HS-5 (cell line): Measurements from ENCODE around the gene RALGPS1.

Experiments used
- DNase-seq: peaks from one replicate; pipeline ENCODE4 v3.0.0-alpha.2; 2012; ENCODE audit warnings: low read depth

Gene RALGPS1

DNA sequence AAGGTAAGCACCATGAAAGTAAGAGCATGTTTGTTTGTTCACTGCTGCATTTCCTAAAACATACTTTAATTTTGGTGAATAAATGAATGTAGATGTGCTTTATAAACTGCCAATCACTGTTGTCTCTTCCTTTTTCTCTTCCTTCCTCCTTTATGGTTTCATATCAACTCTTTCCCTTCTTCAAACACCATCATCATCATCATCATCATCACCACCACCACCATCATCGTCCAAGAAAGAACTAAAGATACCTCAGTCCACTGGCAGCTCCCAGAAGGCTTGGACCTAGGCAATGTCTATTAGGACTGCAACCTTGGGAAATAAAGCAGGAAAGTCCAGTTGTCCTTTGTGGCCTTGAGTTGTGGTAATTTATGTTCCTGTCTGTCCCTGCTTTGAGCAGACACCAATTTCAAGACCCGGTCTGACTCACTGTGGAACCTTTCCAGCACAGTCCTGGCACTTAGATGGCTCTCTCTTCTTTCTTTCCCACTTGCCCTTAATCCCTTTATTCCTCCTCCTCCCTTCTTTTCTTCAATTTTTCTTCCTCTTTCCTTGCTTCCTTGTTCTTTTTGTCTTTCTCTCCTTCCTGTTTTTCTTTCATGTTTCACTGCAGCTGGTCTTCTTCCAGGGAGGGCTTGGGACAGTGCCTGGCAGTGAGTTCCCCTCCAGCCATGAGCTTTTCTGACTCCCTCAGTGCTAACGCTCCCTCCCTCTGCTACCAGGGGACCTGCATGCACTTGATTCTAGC lies 108.5 kb downstream of the RALGPS1 start:
- no peak for DNase-seq

DNA sequence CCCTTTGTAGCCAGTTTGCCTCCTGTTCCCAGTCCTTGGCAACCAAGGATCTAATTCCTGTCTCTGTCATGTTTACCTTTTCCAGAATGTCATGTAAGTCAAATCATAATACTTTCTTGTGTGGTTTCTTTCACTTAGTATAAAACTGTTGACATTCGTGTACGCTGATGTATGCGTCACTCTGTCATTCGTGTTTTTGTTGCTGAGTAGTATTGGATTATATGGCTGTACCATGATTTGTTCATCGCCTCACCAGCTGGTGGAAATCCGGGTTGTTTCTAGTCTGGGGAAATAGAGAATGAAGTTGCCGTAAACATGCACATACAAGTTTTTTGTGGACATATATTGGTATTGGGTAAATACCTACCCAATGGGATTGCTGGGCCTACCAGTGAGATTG lies 110.5 kb downstream of the RALGPS1 start:
- no peak for DNase-seq

DNA sequence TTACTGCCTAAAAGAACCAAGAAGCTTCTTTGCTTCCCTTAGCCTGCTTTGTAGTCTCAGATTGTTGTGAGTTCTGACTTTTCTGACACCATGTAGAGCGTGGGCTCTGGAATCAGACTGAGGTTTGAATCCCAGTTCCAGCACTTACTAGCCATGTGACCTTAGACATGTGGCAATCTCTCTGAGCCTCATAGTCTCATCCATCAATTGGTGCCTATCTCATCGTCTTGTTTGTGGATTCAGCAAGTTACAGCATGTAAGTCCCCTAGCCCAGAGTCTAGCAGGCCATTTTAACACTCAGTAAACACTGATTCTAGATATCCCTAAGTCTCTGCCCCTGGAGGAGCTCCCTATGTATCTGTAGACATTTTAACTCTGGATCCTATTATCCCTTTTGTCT lies 113.1 kb downstream of the RALGPS1 start:
- no peak for DNase-seq

DNA sequence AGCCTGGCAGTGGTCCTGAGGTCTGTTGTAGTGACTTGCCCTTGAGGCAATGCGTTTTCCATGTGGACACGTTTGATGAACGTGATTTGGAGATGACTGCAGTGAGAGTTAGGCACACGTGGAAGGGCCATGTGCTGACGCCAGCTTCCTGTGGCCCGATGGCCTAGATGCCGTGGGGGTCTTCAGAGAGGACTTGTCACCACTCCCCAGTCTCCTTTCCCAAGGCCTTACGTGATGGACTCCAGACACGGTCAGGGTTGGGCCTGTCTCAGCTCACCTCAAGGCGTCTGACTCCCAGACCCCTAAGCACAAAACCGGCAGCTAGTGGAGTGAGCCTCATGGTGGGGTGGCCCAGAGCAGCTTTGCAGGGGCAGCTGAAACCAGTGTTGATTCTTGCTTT lies 115.0 kb downstream of the RALGPS1 start:
- no peak for DNase-seq

DNA sequence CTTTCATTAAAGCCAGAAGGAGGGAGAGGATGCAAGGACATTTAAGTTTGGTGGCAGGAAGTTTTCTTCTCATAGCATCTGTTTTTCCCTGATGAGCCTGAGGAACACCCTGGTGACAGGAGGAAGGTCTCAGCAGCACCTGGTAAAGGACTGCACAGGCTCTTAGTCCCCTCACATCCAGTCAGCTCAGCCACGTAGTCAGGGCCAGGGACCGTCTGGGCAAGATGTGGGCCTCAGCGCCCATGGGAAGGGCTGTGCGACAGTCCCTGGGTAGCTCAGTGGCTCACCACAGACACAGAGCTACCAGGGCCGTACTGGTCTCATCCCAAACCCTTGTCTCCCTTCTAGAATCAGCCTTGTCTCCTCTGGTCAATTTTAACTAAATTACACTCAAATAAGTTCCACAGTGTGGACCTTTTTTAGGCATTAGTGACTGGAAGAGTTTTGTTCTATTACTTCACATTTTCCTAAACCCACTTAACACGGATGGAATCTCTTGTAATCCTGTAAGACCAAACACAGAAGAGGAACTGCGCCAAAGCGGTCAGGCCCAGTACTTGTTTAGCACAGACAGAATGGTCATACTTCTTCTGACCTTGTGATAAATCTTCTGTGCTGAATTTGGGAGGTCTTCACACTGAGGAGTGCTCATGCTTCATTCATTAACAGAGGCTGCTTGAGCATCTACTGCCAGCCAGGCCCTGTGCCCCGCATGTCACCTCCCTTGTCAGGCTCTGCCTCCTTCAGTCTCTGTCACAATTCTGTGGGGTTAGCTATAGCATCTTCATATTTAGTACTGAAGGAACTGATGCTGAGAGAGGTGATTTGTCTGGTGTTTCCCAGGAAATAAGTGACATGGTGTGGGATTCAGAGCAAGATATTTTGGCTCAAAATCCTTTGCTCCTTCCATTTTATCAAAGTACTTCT lies 116.5 kb downstream of the RALGPS1 start:
- no peak for DNase-seq

DNA sequence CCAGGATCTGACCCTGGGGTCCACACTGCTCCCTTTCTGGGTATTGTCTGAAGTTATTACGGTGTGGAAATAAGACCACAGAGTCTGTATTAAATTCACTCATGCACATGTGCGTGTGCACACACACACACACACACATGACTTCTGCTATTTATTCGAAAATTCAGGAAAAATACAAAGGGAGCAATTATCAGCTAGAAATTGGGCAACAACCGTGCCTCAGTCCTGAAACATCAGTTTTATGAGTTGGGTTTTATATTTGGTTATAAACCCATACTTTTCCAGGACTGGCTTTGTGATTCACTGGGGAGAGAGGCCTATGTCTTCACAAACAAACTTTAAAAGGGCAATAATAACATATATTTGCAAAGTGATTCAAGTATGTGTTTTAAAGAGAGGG lies 117.7 kb downstream of the RALGPS1 start:
- no peak for DNase-seq

DNA sequence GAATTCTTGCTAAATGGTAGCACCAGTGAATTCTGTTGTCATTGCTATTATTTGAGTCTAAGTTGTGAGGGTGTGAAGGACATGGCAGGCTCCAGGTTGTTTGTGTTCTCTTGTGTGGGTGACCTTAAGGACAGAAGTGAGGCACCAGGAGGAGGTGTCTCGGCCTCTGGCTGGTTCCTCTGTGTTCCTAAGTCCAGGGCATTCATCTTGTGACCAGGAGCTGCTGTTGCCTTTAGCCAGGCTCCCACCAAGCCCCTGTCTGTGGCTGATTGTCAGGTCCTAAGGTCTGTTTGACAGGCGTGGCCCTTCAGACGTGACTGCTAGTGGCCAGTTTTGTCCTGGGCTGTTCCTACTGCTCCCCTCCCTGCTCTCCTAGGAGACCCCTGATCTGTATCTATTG lies 118.5 kb downstream of the RALGPS1 start:
- no peak for DNase-seq

DNA sequence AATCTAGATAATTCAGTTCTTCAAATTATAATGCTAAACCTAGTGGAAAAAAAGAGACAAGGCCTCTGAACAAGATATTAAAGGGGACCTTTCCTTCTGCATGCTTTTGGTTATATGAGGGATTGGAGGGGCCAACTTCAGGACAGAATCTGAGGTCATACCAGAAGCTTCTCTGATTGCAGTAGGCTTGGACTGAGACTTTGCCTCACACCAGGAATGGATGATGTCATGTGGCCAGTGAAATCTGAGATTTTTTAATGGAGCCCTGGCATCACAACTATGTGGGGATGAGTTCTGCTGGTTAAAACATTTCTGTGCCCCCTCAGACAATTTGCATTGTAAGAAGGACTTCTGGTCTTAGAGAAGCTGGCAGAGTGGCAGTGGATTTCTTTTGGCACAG lies 119.2 kb downstream of the RALGPS1 start:
- DNase-seq = no peak

DNA sequence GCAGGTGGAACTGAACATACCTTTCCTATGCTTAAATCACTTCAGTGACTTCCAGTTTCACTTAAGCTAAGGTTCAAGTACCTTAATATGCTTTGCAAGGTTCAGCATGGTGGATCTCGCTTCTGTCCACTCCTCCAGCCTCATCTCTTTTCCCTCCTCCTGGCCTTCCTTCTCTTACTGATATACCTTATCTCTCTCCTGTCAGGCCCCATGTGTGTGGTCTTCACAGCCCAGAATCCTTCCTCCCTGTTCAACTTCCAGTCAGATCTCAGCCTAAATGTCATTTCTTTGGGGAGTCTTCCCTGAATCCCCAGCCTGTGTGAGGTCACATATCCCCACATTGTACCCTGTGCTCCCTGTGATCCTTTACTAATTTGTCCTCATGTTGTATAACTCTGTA lies 120.1 kb downstream of the RALGPS1 start:
- no peak for DNase-seq

DNA sequence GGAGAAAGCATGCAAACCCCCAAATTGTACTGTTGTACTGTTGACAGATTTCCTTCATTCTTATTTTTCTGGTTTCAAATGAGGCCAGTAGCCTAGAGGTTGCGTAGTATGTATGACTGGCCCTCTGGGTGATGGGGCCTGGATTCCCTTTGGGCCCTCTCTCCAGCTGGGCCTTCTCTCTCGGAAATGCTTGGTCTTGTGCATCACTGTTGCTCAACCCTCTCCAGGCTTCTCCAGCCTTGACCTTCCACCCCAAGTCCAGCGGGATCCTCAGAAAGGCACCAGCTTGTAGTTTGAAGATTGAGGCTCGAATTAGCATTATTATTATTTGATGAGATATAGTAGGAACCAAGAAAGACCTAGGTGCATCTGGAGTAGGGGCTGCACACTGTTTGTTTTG lies 120.8 kb downstream of the RALGPS1 start:
- no peak for DNase-seq

DNA sequence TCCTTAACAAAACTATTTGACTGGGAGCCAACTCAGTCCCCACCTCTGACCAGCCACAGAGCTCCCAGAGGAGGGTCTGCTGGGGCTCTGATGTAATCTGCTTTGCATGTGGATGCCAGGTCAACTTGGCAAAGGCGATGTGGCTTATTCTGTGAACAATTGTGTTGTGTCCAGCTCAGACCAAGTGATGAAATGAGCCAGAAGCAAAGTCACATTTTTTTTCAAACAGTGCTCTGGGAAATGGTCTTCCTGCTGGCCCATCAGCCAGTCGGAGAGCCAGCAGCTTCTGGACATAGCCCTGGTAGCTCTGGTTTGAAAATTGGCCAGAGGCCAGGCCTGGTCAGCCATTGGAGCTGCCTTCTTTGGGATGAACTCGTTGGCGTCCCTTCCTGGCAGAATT lies 121.4 kb downstream of the RALGPS1 start:
- DNase-seq = no peak

DNA sequence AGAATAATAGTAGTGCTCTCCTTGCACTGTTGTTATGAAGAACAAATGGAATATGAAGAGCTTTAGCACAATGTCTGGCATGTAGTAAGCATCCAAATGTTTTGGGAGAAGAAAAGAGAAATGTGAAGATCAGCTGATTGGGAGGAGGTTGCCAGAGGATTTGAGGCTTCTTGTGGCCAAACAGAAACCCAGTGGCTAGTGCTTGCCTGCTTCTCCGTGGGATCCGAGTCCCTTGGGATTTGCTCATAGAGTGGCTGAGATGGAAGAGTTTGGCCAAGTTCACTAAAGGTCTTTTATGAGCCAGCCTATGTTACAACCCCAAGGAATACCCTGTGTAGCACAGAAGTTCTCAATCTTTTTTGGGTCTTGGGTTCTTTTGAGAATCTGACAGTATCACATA lies 121.9 kb downstream of the RALGPS1 start:
- no peak for DNase-seq

DNA sequence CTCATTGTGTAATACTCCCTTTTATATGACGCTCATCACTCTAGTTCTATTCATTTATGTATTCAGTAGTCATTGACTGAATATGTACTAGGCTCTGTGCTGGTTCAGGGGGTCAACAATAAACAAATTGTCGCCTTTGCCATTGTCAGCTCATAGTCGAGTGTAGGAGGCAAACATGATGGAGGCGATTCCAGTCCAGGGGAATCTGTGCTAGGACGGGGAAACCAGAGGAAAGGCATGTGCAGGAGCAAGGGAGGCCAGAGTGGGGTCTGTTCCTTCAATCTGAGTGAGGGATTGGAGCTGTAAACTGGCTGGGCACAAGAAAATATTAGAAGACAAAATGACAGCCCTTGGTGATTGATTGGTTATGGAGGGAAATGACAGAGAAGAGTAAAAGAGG lies 123.9 kb downstream of the RALGPS1 start:
- no peak for DNase-seq

DNA sequence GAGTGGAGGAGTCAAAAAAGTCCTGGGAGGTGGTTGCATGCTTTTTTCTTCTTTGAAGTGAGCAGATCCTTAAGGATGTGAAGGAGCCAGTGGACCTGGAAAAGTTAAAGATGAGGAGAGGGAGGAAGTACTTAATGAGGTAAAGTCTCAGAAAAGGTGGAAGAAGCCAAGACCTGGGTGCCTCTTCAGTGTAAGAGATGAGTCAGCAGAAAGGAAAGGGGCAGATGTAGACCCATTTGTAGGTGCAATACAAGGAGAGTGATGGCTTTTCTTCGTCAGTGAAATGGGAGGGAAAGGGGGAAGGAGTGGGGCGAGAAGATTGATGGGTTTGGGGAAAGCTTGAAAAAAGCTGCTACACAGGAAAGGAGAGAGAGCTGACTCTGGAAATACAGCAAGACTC lies 124.9 kb downstream of the RALGPS1 start:
- no peak for DNase-seq

DNA sequence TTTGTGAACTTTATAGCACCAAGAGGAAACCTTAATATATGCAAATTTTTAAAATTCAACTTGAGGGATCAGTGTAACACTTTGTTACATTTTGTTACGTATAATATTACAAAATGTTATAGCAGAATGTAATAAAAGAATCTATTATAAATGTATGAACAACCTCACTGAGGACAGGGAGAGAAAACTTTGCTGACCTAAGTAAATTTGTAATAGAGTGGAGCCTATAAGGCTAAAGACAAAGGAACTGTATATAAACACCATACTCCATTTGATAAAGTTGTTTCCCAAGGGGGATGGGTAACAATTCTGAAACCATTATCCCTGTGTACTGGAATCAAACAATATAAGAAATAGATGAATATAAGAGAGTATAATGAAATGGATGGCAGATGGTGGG lies 130.6 kb downstream of the RALGPS1 start:
- DNase-seq = no peak

DNA sequence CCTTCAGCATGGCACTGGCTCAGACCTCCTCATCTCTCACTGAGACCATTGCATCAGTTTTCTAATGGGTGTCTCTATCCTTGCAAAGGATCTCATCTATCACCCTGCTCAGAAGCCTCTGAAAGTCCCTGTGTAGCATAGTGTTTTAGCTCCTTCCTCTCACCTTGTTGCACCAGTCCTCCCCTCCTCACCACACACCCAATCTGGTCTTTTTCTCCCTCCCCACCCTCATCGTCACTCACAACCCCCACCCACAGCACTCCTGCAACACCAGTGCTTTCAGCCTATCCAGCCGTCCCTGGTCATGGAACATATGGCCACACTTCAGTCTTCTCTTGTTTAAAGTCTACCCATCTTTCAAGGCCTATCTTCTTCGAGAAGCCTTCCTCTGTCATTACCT lies 133.4 kb downstream of the RALGPS1 start:
- no peak for DNase-seq

DNA sequence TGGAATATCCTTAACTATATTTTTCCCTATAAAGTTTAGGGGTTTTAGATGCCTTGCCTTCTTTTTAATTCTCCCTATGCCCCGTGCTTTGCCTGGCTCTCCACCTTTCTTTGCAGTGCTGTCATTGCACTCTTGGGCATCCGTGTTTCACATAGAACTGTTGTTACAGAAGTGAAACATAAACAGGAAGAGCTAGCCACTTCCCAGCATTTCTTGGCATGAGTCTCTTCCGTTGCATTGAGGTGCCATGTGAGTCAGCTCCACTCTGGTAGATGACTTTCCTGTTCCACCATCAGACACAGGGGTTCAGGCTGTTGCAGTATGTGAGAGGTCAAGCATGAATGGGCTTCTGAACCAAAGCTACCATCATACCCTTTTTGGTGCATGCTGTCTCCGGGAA lies 134.5 kb downstream of the RALGPS1 start:
- peak; percentile 85 for DNase-seq

DNA sequence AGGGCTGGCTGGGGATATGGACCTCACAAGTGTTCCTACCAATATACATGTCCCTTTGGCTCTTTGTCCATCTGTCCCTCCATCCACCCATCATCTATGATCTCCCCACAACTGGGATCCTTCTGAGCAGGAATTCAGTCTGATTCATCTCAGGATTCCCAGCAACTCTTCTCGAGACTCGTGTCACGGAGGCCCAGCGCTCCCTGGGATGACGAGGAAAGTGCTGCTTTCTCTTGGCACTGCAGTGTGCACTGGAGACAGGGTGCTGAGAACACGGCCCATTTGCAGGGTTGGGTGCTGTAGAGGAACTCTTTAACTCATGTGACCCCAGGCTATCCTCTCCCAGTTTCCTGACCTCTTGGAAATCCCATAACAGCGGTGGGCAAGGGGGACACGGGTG lies 135.0 kb downstream of the RALGPS1 start:
- DNase-seq = no peak

DNA sequence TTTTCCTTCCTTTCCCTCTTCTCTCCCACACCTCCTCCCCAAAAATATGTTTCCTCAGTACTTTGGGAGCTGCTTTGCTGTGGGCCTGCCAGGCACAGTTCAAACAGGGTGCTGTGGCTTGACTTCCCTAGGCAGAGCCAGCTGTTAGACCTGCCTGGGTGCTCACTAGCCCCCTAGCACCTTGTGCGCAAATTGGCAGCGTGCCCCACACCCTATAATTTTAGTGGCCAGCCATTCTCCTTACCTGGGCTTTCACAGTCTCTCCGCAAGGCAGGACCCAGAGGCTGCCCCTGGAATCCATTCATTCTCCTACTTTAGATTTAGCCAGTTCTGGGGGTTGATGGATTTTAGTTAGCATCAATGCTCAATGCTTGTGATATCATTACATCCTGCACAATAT lies 135.6 kb downstream of the RALGPS1 start:
- no peak for DNase-seq

DNA sequence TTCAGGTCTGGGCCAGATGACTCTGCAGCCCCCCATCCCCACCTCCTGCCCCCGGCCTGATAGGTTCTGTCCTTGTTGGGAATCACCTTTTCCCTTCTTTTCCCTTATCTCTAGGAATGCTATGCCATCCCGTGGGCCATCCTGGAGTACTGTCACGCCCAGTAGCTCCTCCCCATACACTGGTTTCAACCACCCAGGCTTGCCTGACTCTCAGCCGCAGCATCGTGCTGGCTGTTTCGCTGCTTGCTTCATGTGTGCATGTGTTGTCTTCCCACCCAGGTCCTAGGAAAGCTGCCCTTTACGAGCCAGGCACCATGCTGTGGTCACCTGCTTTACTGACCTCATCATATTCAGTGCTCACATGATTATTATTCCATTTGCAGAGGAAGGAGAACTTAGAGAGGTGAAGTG lies 136.0 kb downstream of the RALGPS1 start:
- no peak for DNase-seq

DNA sequence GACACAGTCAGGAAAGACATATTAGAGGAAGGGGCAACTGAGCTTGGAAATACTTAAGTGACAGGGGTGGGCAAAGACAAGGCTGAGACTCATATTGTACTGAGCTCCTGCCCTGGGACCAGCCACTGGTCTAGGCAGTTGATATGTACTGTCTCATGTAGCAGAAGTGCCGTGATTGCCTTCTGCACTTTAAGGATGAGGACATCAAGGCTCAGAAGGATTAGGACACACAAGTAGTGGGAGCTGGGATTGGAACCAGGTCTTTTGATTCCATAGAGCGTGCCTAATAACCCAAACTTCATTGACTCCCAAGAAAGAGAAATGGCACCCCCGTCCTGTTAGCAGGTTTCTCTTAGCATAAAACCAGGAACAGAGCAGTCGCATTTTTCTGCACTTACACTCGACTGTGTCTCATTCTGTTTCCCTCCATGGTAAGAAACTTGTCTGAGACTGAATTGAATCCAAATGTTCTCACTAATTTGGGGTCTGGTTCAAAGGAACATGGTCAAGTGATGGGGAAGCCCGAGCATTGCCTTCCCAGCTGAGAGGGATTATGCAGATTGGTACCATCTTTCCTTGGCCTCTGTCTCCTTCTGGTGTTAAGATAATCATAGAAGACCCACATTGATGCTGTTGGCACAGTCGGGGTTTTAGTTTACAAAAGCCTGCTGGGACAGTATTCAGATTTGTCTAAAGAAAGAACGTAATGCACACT lies 137.5 kb downstream of the RALGPS1 start:
- DNase-seq = no peak

DNA sequence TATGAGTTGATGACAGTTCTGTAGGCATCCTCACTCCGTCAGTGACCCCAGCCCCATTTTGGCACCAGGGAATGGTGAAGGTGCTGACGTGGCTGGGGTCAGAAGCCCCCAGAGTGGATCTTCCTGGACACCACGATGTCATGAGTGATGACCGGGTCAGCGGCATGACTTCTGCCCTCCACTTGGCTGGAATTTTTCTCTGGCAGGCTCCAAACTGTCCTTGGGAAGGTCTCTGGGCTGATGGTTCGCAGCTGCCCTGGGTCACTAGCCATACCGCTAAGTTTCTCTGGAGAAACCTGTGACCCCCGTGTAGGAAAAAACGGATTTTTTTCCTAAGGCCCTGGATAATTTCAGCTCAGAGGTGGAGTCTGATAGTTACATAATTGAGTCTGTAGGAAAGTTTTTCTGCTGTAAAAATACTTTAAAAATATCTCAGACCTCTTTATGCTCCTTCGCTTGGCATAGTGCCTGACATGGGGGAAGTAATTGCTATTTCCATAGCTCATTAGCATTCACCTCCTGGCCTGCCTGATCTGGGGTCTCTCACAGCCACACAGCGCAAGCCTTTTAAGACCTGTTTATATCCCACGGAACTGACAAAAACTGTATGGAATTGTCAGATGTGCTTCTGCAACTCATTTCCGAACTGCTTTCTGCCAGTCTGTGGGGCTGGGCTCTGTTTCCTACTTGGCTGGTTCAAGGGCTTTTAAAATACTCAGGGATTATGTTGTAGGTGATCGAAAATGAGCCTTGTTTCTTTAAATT lies 138.7 kb downstream of the RALGPS1 start:
- no peak for DNase-seq
